NCI-H146 (cell line): ENCODE data around the gene H6PD.

Source experiments
- DNase-seq: peaks from one replicate; lab custom pipeline; 2025; lab: John Stamatoyannopoulos, UW

Gene H6PD

DNA sequence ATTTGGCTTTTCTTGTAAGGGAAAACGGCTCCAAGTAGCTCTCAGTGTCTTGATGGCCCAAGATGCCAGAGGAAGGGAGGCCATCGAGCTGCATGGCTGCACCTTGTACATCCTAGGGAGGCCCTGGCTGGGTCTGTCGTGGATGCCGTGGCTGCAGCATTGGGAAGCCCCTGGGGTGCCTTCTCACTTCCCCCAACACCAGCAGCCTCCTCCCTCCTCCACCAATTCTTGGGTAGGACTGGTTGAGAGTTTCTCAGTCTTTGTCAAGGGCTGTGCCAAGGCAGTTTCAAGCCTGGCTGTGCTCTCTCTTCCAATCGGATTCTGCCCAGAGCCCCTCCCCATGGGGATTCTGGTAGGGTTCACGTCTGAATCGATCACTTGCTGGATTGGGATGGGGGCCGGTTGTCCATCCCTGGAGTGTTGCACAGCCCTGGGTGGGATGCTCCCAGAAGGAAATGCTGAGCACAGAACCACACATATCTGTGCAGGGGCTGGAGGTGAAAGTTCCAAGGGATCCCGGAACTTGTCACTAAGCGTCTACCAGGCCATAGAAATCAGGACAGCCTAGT, 44.1 kb downstream of the H6PD start:
- DNase-seq: no peak

DNA sequence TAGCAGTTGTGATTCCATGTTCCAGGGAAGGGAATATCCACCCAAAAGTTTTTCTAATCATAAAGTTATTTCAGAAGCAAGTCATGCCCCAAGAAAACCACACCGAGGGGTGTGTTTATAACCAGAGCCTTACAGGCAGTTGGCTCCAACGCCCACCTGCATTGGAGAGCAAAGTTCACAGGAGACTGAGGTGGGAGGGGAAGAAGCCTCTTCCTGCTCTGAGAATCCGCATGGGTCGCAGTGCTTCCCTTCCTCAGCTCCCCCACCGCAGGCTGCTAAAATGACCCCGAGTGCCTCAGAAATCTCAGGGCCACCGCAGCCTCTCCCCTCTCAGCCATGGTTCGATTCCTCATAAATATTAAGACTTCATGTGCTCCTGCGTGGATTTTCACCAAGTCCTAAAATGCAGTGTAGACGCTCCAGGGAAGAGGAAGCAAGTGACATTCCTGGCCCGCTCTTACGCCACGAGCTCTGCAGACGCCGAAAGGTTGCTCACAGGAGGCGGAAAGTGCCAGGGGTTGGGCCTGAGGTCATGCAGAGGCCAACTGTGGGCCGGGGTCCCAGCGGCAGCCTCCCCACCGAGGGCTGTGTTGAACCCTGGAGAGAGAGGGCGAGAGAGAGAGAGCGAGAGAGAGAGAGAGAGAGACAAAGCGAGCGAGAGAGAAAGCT, 44.7 kb downstream of the H6PD start:
- DNase-seq: no peak

GRCh38 chr1:9280015-9280860, 45.7 kb downstream of the H6PD start:
- no peak for DNase-seq

GRCh38 chr1:9281071-9281827, 46.7 kb downstream of the H6PD start:
- DNase-seq: no peak

GRCh38 chr1:9281908-9282695, 47.5 kb downstream of the H6PD start:
- DNase-seq: no peak

DNA sequence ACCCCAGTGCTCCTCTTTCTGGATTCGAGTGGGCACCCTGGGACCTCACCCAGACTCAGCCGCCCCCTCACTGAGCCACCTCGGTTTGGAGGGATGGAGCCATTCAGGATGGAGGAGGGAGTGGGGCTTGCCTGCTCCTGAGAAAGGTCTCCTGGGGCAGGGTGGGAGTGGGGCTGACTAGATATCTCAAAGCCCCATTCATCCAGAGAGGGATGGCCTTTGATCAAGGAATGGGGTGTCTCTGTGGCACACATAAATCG, 48.1 kb downstream of the H6PD start:
- DNase-seq: no peak

- no peak for DNase-seq
Measured at GRCh38 chr1:9284061-9284460, 49.5 kb downstream of the H6PD start.

- DNase-seq: no peak
Measured at GRCh38 chr1:9286556-9286955, 52.0 kb downstream of the H6PD start.

DNA sequence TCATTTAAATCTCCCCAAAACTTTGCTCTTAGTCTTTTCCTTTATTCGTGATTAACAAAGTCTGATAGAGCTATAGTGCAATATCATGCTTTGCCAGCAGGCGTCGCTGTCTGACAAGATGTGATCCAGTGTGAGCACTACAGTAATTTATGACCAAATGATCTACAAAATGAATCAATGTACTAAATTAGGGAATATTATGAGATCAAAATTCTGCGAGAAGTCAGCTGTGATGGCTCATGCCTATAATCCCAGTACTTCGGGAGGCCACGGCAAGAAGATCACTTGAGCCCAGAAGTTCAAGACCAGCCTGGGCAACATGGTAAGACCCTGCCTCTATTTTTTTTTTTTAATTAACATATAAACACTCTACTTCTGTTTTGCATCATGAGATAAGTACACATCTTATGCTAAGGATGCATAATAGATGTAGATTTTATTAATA, 54.5 kb downstream of the H6PD start:
- no peak for DNase-seq

GRCh38 chr1:9289711-9290485, 55.3 kb downstream of the H6PD start:
- no peak for DNase-seq

GRCh38 chr1:9291914-9292360, 57.4 kb downstream of the H6PD start:
- no peak for DNase-seq

DNA sequence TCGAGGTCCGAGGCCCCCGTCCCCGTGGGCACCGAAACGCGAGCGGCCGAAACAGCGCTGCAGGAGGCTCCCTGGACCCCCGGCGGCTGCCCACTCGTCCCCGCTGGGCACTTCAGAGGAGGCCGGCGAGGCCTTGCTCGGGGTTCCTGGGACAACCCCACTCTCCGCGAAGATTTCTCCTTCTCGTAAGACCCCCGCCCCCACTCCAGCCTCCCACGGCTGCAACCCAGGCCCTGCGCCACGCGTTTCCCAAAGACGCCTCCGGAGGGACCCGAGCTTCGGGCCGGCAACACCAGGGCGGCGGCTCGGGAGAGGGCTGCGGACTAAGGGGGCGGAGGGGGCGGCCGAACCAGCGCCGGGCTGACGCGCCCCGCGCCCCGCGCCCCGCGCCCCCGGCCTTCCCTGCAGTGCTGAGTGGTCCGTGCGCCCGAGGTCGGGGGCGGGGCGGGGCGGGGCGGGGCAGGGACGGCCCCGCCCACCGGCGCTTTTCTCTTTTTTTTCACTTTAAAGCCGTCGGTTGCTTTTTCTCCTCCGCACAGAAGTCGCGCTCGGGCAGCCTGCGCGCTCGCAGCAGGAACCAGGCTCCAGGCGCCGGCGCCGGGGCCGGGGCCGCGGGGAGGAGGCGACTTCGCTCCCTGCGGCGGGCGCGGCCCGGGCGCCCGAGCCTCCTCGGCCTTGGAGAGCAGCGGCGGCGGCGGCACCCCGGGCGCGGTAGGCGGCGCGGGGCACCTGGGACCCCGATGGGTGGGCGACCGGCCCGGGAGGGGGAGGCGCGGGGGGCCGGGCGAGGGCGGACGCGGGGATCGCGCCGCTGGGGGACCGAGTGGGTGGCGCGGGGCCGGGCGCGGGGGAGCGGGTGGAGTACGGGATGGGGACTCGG, 58.0 kb downstream of the H6PD start, which contains the start of gene SPSB1:
Gene SPSB1 (plus strand): TSS at position 534 of the 880 bp plus-strand sequence. CDS start 62,998 bp downstream, outside the sequence.
- DNase-seq: peak; percentile 15

DNA sequence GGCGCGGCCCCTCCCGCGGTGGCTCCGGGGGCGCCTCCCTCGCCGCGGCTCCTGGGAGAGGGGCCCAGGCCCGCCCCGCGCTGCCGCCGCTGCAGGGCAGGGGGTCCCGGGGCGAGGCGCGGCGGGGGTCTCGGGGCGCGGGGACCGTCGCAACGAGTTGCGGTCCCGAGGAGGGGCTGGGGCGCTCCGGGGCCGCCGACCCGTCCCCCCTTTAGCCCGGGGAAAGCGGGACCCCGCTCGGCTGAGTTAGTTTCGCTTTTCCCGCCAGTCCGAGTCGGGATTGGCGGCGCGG, 58.6 kb downstream of the H6PD start:
- no peak for DNase-seq

DNA sequence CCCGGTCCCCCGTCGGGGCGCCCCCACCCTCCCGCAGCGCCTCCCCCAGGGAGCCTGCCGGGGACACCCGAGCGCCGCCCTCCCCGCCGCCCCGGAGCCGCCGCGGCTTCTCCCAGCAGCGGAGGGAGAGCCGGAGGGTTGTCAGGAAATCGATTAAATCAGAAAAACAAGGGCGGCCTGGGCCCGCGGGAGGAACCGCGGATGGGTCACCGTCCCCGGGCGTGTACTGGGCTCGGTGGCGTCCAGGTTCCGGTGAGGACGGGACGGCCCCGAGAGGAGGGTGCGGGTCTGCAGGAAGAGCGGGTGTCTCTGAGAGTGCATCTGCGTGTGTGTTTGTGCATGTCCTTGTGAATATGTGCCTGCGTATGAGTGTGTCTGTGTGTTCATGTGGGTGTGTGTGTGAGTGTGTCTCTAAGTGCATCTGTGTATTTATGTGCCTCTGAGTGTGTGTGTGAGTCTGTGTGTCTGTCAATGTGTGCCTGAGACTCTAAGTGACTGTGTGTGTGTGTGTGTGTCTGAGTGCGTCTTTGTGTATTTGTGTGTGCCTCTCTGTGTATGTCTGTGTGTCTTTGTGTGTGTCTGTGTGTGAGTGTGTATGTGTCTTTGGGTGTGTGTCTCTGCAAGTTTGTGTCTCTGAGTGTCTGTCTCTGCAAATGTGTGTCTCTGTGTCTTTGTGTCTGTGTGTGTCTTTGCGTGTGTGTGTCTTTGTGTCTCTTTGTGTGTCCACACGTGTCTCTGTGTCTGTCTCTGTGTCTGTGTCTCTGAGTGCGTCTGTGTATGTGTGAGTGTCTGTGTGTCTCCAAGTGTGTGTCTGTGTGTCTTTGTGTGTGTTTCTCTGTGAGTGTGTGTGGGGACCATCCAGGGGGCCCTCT, 59.2 kb downstream of the H6PD start:
- no peak for DNase-seq

GRCh38 chr1:9294405-9294773, 59.8 kb downstream of the H6PD start:
- no peak for DNase-seq

DNA sequence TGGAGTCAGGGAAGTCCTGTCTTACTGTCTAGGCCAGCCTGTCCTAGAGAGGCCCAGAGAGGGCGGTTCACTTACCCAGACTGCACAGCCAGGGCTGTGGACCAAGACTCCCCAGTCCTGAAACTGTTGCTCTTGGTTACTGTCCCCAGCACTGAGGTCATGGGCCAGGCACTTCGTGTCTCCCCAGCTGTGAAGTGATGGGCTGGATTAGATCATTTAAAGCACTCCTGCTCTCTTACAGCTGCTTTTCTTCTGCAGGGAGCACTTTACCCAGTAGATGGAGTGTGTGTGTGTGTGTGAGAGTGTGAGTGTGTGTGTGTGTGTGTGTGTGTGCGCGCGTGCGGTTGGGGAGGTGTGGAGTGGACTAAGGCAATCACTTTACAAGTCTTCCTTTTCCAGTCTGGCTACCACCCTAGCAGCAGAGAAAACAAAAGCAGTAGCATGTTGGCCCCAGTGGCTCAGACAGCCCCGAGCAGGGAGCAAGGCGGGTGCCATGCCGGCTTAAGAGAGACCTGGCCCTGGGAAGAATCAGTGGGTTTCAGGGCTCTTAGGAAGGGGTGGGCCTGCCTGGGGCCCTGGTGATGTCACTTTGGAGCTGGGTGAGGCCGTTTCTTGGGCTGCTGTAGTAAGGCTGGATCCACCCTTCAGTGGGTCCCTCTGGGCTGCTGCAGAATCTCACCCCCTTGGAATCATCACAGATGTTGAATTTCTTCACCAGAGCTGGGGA, 60.5 kb downstream of the H6PD start:
- no peak for DNase-seq

- no peak for DNase-seq
Measured at GRCh38 chr1:9295884-9296283, 61.3 kb downstream of the H6PD start.

- DNase-seq: no peak
Measured at GRCh38 chr1:9296850-9297249, 62.3 kb downstream of the H6PD start.
